SJSA1 (cell line): Measurements from ENCODE around the gene OSCP1. TPM values are rescaled to one million over a fixed set of nuclear protein-coding genes. Genes with fewer than 3 reads are reported as not detected.
"Not testable (repeated sequence)": the region's sequence is repeated elsewhere in the genome, so short reads cannot be mapped to it uniquely, and the experiment has no call there.

Experiments
- DNase-seq, 2 experiments: peaks; one replicate each; pipeline ENCODE4 v3.0.0-alpha.2; 2015 to 2020; ENCODE audit warnings: low spot score in 2 of 2, low read depth in 1 of 2
- H3K27ac ChIP-seq: fragments of 250-450 bp; sonication (Bioruptor Pico); 2 replicates; pipeline ENCODE4 v1.5.1; 2020; ENCODE audit warnings: mild to moderate bottlenecking, moderate library complexity
- H3K27me3 ChIP-seq: fragments of 250-450 bp; sonication (Bioruptor Pico); replicated peaks from 2 replicates; pipeline ENCODE4 v1.5.1; 2020; ENCODE audit warnings: mild to moderate bottlenecking, moderate library complexity
- H3K36me3 ChIP-seq: fragments of 250-450 bp; sonication (Bioruptor Pico); 2 replicates; pipeline ENCODE4 v1.5.1; 2020; ENCODE audit warnings: mild to moderate bottlenecking
- H3K4me1 ChIP-seq: fragments of 250-450 bp; sonication (Bioruptor Pico); replicated peaks from 2 replicates; pipeline ENCODE4 v1.6.1; 2021; ENCODE audit warnings: mild to moderate bottlenecking
- H3K4me3 ChIP-seq: fragments of 250-450 bp; sonication (Bioruptor Pico); 2 replicates; pipeline ENCODE4 v1.5.1; 2020; ENCODE audit warnings: mild to moderate bottlenecking
- H3K9me3 ChIP-seq: fragments of 250-450 bp; sonication (Bioruptor Pico); replicated peaks from 2 replicates; pipeline ENCODE4 v1.5.1; 2020; ENCODE audit warnings: mild to moderate bottlenecking
- total RNA-seq: library from RNA; depleted of rRNA; stranded (reverse); fragments of >200 nt; shearing (Covaris generic); gene quantifications from 2 replicates; pipeline ENCODE4 v1.2.3, GENCODE V29; 2014; rRNA removed

Gene OSCP1
- total RNA-seq = 1.5 and 6.5 TPM in 2 replicates

GRCh38 chr1:36450270-36450918 is at the start of gene OSCP1:
TSS of gene OSCP1 (minus strand) at chr1:36450451. CDS start at chr1:36450369, 82 bp downstream.
- Histone ChIP-seq H3K4me1 (peaks cover 4% of the 10 kb centered on the region), H3K36me3 (peaks cover 9% of the 10 kb centered on the region), H3K27ac (peak within 1 kb of the TSS; percentile 81), H3K9me3 (no peaks in the 10 kb centered on the region), H3K4me3 (peak within 1 kb of the TSS; percentile 47), H3K27me3 (no peaks in the 10 kb centered on the region)
- peak; percentile 96 to 97 for DNase-seq

GRCh38 chr1:36497207-36497606 is 47.0 kb upstream of the OSCP1 start:
- Histone ChIP-seq H3K4me1 (0 out of 2 replicates have a peak, but pooled peaks cover 3% of the 10 kb centered on the region), H3K27ac (no peak overlapping the region), H3K27me3 (peaks cover 20% of the 10 kb centered on the region), H3K4me3 (no peak overlapping the region), H3K36me3 (no peaks in the 10 kb centered on the region), H3K9me3 (no peaks in the 10 kb centered on the region)
- DNase-seq = peak in 1 of 2 experiments; percentile 19

DNA sequence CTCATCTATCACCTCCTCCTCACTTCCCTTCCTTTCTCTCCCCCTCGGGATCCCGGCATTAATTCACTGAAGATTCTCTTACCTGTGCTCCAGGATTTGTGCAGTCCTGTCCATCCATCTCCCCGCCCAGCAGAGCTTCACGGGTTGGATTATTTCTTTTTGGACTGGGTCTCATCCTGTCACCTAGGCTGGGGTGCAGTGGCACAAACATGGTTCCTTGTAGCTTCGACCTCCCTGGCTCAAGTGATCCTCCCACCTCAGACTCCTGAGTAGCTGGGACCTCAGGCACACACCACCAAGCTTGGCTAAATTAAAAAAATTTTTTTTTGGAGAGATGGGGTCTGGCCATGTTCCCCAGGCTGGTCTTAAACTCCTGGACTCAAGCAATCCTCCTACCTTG is 44.7 kb upstream of the OSCP1 start:
- H3K27me3 ChIP-seq = peaks cover 22% of the 10 kb centered on the region
- no peak for DNase-seq
- no peak overlapping the region for H3K4me3 ChIP-seq
- H3K36me3 ChIP-seq = no peaks in the 10 kb centered on the region
- H3K27ac ChIP-seq = no peak overlapping the region
- H3K9me3 ChIP-seq = no peaks in the 10 kb centered on the region
- 0 out of 2 replicates have a peak, but pooled peaks cover 3% of the 10 kb centered on the region for H3K4me1 ChIP-seq

- 0 out of 2 replicates have a peak, but pooled peaks cover 3% of the 10 kb centered on the region for H3K4me1 ChIP-seq
- H3K4me3 ChIP-seq = no peak overlapping the region
- H3K27me3 ChIP-seq = peaks cover 26% of the 10 kb centered on the region
- no peak overlapping the region for H3K27ac ChIP-seq
- DNase-seq = no peak
- H3K9me3 ChIP-seq = no peaks in the 10 kb centered on the region
- no peaks in the 10 kb centered on the region for H3K36me3 ChIP-seq
These were observed 43.3 kb upstream of the OSCP1 start for GRCh38 chr1:36493524-36493923.

DNA sequence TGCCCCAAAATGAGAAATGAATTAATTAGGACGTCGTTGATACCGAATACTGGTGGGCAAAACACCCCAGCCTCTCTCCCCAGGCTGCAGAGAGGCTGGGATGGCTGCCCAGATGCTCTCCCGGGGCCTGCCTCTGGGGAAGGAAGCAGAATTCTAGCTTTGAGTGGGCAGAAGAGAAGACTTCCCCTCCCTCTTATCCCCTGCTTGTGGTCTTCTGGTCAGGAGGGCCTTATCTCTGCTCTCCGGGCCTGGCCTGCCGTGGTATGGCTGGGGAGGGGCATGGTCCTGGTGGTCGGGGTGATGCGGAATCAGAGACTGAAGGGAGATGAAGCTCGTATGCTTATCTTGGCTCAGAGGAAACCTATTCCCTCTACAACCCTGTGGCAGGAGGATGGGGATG is 42.2 kb upstream of the OSCP1 start:
- Histone ChIP-seq H3K27ac (no peak overlapping the region), H3K4me1 (0 out of 2 replicates have a peak, but pooled peaks cover 3% of the 10 kb centered on the region), H3K4me3 (no peak overlapping the region), H3K27me3 (peaks cover 24% of the 10 kb centered on the region), H3K36me3 (no peaks in the 10 kb centered on the region), H3K9me3 (no peaks in the 10 kb centered on the region)
- DNase-seq = no peak

GRCh38 chr1:36489258-36490051 is 39.2 kb upstream of the OSCP1 start:
- not testable (repeated sequence) for H3K36me3 ChIP-seq, H3K4me3 ChIP-seq, H3K27ac ChIP-seq, H3K4me1 ChIP-seq, DNase-seq, H3K9me3 ChIP-seq
- peaks cover 36% of the 10 kb centered on the region for H3K27me3 ChIP-seq

- no peak for DNase-seq
- H3K27me3 ChIP-seq = peaks cover 31% of the 10 kb centered on the region
- H3K4me3 ChIP-seq = no peak overlapping the region
- H3K27ac ChIP-seq = no peak overlapping the region
- no peaks in the 10 kb centered on the region for H3K36me3 ChIP-seq
- no peaks in the 10 kb centered on the region for H3K4me1 ChIP-seq
- 0 out of 2 replicates have a peak, but pooled peaks cover 4% of the 10 kb centered on the region for H3K9me3 ChIP-seq
These were observed 37.7 kb upstream of the OSCP1 start for GRCh38 chr1:36487906-36488305.

- DNase-seq, H3K9me3 ChIP-seq, H3K27ac ChIP-seq, H3K36me3 ChIP-seq, H3K4me3 ChIP-seq, H3K4me1 ChIP-seq: not testable (repeated sequence)
- peaks cover 29% of the 10 kb centered on the region for H3K27me3 ChIP-seq
These were observed 37.1 kb upstream of the OSCP1 start for GRCh38 chr1:36487336-36487725.

- no peak overlapping the region for H3K27ac ChIP-seq
- H3K4me3 ChIP-seq = no peak overlapping the region
- no peaks in the 10 kb centered on the region for H3K4me1 ChIP-seq
- 0 out of 2 replicates have a peak, but pooled peaks cover 4% of the 10 kb centered on the region for H3K9me3 ChIP-seq
- no peaks in the 10 kb centered on the region for H3K36me3 ChIP-seq
- no peak for DNase-seq
- peaks cover 26% of the 10 kb centered on the region for H3K27me3 ChIP-seq
These were observed 36.4 kb upstream of the OSCP1 start for GRCh38 chr1:36486439-36487335.

DNA sequence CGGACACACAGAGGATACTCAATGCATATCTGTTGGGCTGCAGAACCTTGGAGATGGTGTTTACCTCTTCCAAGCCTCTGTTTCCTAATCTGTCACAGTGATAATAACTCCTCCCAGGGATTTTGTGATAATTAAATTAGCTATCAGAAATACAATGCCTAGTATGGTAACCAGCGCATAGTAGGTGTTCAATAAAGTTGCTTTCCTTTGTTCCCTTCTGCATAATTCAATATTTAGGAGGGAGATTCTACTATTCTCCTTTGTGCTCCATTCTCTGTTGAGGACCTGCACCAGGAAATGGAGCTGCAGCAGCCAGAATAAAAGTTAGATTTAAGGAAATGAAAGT is 35.8 kb upstream of the OSCP1 start:
- H3K9me3 ChIP-seq = 0 out of 2 replicates have a peak, but pooled peaks cover 4% of the 10 kb centered on the region
- DNase-seq = no peak
- no peak overlapping the region for H3K27ac ChIP-seq
- peaks cover 21% of the 10 kb centered on the region for H3K27me3 ChIP-seq
- no peaks in the 10 kb centered on the region for H3K4me1 ChIP-seq
- H3K4me3 ChIP-seq = no peak overlapping the region
- H3K36me3 ChIP-seq = no peaks in the 10 kb centered on the region

DNA sequence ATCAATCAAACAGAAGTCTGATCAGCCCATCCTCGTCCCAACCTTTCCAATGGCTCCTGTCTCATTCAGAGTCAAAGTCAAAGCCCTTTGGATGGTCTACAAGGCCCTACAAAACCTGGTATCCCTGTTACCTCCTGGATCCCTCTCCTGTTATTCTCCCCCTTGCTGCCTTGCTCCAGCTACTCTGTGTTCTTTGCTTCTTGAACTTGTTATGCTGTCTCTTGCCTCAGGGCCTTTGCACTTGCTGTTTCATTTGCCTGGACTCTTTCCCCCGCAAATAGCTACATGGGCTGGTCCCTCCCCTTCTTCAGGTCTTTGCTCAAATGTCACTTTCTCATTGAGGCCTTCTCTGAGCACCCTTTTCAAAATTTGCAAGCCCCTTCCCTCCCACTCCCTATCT is 33.8 kb upstream of the OSCP1 start:
- Histone ChIP-seq H3K36me3 (no peaks in the 10 kb centered on the region), H3K4me3 (no peak overlapping the region), H3K9me3 (0 out of 2 replicates have a peak, but pooled peaks cover 4% of the 10 kb centered on the region), H3K27me3 (peaks cover 18% of the 10 kb centered on the region), H3K4me1 (no peaks in the 10 kb centered on the region), H3K27ac (no peak overlapping the region)
- DNase-seq = no peak

GRCh38 chr1:36482724-36483388 is 32.6 kb upstream of the OSCP1 start, which contains the start of gene CSF3R:
TSS of gene CSF3R (minus strand) at chr1:36482913. CDS start at chr1:36479496, 3,417 bp downstream.
- no peaks in the 10 kb centered on the region for H3K36me3 ChIP-seq
- 0 out of 2 replicates have a peak, but pooled peaks cover 4% of the 10 kb centered on the region for H3K9me3 ChIP-seq
- no peak for DNase-seq
- H3K4me1 ChIP-seq = no peaks in the 10 kb centered on the region
- peaks cover 18% of the 10 kb centered on the region for H3K27me3 ChIP-seq
- H3K4me3 ChIP-seq = no peak within 1 kb of the TSS
- no peak within 1 kb of the TSS for H3K27ac ChIP-seq
